Lung (tissue), 12 donors: ENCODE data around the gene KCTD10. TPM values are rescaled to one million over a fixed set of nuclear protein-coding genes. Genes with fewer than 3 reads are reported as not detected.

Experiments used
- ATAC-seq: fragments of 200-7000 bp; cut with Tn5 transposase; one replicate; pipeline ENCODE4 v1.9.1; 2020; ENCODE audit warnings: moderate number of reproducible peaks; ENCODE audit not compliant: insufficient read depth, low FRiP score
- DNase-seq, 3 donors: peaks; one replicate each; pipeline ENCODE4 v3.0.0-alpha.2; 2013 to 2017
- H3K27ac ChIP-seq, 2 donors: one replicate each; pipeline ENCODE4 v1.5.1; 2013; ENCODE audit warnings: mild to moderate bottlenecking in 2 of 2, moderate library complexity in 2 of 2, control low read depth in 1 of 2, inconsistent platforms in 1 of 2, low read depth in 1 of 2, low read length in 1 of 2
- H3K27me3 ChIP-seq, 3 donors: one replicate each; pipeline ENCODE4 v1.5.1; 2013; ENCODE audit warnings: low read length in 2 of 3; ENCODE audit not compliant: control insufficient read depth in 3 of 3, insufficient read depth in 3 of 3
- H3K36me3 ChIP-seq, 4 donors: one replicate each; pipeline ENCODE4 v1.5.1; 2013; ENCODE audit warnings: low read length in 4 of 4, mild to moderate bottlenecking in 1 of 4, moderate library complexity in 1 of 4; ENCODE audit not compliant: control insufficient read depth in 4 of 4, insufficient read depth in 4 of 4
- H3K4me1 ChIP-seq, 5 donors: one replicate each; pipeline ENCODE4 v1.5.1; 2013; ENCODE audit warnings: low read length in 5 of 5, mild to moderate bottlenecking in 2 of 5, moderate library complexity in 1 of 5; ENCODE audit not compliant: control insufficient read depth in 5 of 5, insufficient read depth in 5 of 5
- H3K4me3 ChIP-seq: one replicate; pipeline ENCODE4 v1.5.1; 2013; ENCODE audit warnings: mild to moderate bottlenecking, control low read depth, moderate library complexity
- H3K9ac ChIP-seq, 2 donors: one replicate each; pipeline ENCODE4 v1.5.1; 2013; ENCODE audit warnings: low read length in 2 of 2, control low read depth in 1 of 2; ENCODE audit not compliant: insufficient read depth in 1 of 2
- H3K9me3 ChIP-seq, 4 donors: one replicate each; pipeline ENCODE4 v1.5.1; 2013; ENCODE audit warnings: low read length in 3 of 4, mild to moderate bottlenecking in 1 of 4, moderate library complexity in 1 of 4; ENCODE audit not compliant: control insufficient read depth in 4 of 4, insufficient read depth in 3 of 4
- CTCF ChIP-seq: IDR thresholded peaks from 2 replicates; pipeline ENCODE4 v1.5.1; 2012; ENCODE audit warnings: mild to moderate bottlenecking; ENCODE audit errors: control extremely low read depth, extremely low read depth
- WGBS, 2 donors: extraction: QIAGEN DNeasy Blood & Tissue Kit; methylation state at CpG; one replicate each; pipeline ENCODE4 v1.1.7; 2013; 5-methylcytosine and 5-hydroxymethylcytosine counted together
- polyA plus RNA-seq, 2 donors: library from polyadenylated mRNA; stranded (reverse); fragments of 200-250 nt; gene quantifications; one replicate each; pipeline ENCODE4 v1.2.1, GENCODE V29; 2013
- total RNA-seq, 2 donors: library from RNA; depleted of rRNA in 1 of 2; stranded (reverse); fragments of >200 nt in 1 of 2; gene quantifications; one replicate each; pipeline ENCODE4 v1.2.1, GENCODE V29; 2014 to 2021
- donor health status: control.
- donor health status: control.
- donor health status: Bipolar disorder and iron deficiency.
- donor health status: healthy.
- donor health status: DM: yes; HTN: yes; CAD: no.

KCTD10 gene
- total and polyA plus RNA-seq, 4 donors, result 21.7 to 72.6 (median 53.7) TPM

DNA sequence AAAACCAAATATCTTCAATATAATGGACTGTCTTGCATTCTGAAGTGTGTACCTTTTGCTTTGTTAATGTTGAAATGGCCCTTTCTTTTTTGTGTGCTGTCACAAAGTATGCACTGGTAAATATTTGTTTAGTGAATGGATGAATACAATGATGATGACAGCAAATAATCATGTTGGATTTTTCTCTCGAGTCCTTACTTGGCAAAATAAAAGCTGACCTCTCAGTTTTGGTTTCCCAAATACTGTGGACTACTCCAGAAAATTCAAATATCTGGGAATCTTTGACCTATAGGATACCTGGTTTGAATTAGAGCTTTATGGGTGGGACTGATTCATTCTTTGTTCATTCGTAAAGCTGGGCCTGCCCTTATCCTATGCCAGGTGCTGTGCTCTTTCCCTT, 5.8 kb upstream of the KCTD10 start:
- WGBS, 2 donors, result 73 to 89% methylated on average over 2 of the region's 2 CpGs
- no peak for DNase-seq
- Histone ChIP-seq H3K36me3 (peaks cover 21 to 49% (median 29%) of the 10 kb centered on the region in 4 donors), H3K4me1 (peaks cover 0 to 11% (median 6%) of the 10 kb centered on the region in 5 donors), H3K4me3 (no peak overlapping the region), H3K9me3 (no peaks in the 10 kb centered on the region), H3K27me3 (no peaks in the 10 kb centered on the region), H3K27ac (no peak overlapping the region), H3K9ac (no peak overlapping the region)
- TF ChIP-seq CTCF, result no peak
- no peak for ATAC-seq

DNA sequence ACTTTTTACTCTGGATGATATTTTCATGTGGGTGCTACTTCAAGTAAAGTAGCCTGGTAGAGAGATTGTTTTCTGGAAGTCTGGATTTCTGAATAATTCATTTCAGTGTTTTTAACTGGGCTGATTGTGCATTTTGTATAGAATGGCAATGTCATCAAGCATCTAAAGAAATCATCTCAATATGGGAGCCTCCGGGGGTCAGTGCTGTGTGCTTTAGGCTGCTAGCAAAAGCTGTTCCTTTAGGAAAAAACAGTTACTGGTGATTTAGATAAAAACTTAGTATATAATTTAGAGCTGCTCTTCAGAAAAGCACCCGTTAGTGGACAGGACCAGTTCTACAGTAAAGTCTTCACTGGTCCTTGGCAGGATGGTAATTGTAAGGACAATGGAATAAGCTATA, 5.4 kb upstream of the KCTD10 start:
- no peaks in the 10 kb centered on the region for H3K9me3 ChIP-seq
- H3K4me3 ChIP-seq, result no peak overlapping the region
- no peak overlapping the region for H3K27ac ChIP-seq
- 92 to 93% methylated on average over 2 of the region's 2 CpGs for WGBS, 2 donors
- peaks cover 0 to 12% (median 6%) of the 10 kb centered on the region in 5 donors for H3K4me1 ChIP-seq
- H3K27me3 ChIP-seq, result no peaks in the 10 kb centered on the region
- TF ChIP-seq CTCF, result no peak
- DNase-seq (no peak), ATAC-seq (no peak)
- H3K9ac ChIP-seq, result no peak overlapping the region
- peaks cover 18 to 45% (median 26%) of the 10 kb centered on the region in 4 donors for H3K36me3 ChIP-seq

DNA sequence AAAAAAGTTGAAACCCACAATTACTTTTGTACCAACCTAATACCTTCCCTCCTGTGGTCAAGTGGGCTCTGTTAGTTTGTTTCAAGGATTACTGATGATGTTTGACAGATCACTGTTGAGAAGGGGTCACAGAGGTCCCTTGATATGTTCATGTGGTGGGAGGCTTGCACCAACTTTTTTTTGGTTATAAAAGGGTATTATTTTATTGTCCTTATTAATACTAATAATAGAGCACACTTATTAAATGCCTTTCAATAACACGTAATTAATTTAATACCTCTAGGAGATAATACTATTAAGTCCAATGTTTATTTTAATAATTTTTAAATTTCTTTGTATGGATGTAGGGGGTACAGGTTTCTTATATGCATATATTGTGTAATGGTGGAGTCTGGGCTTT, 4.8 kb upstream of the KCTD10 start:
- H3K27me3 ChIP-seq, result no peaks in the 10 kb centered on the region

More for the DNA sequence above, 4.8 kb upstream of the KCTD10 start:
- WGBS, 2 donors, result 91 to 95% methylated on average over 1 of the region's 1 CpG
- Histone ChIP-seq H3K36me3 (peaks cover 12 to 39% (median 20%) of the 10 kb centered on the region in 4 donors), H3K9ac (no peak overlapping the region), H3K4me3 (no peak overlapping the region), H3K27ac (no peak overlapping the region), H3K4me1 (peaks cover 0 to 12% (median 6%) of the 10 kb centered on the region in 5 donors), H3K9me3 (no peaks in the 10 kb centered on the region)
- DNase-seq (no peak), ATAC-seq (no peak)
- TF ChIP-seq CTCF, result no peak
